Adipocyte (in vitro differentiated cells): ENCODE data around the gene RPF1.
A peak's percentile ranks its signal among the peaks of the same experiment; 100 is the strongest.

Experiments used
- DNase-seq: peaks from one replicate; pipeline ENCODE4 v3.0.0-alpha.2; 2015; ENCODE audit warnings: low read depth
- H3K27me3 ChIP-seq: replicated peaks from 2 replicates; pipeline ENCODE4 v1.7.0; 2013; ENCODE audit warnings: mild to moderate bottlenecking, low read length, moderate library complexity; ENCODE audit not compliant: control insufficient read depth, insufficient read depth
- H3K36me3 ChIP-seq: 2 replicates; pipeline ENCODE4 v1.7.0; 2013; ENCODE audit warnings: low read length, mild to moderate bottlenecking, moderate library complexity; ENCODE audit not compliant: control insufficient read depth, insufficient read depth, severe bottlenecking
- H3K4me1 ChIP-seq: 2 replicates; pipeline ENCODE4 v1.7.0; 2013; ENCODE audit warnings: mild to moderate bottlenecking, low read length, moderate library complexity; ENCODE audit not compliant: control insufficient read depth, insufficient read depth
- H3K4me3 ChIP-seq: 2 replicates; pipeline ENCODE4 v1.7.0; 2013; ENCODE audit warnings: mild to moderate bottlenecking, low read length, moderate library complexity
- H3K9ac ChIP-seq: 2 replicates; pipeline ENCODE4 v1.7.0; 2013; ENCODE audit warnings: mild to moderate bottlenecking, low read length, moderate library complexity
- H3K9me3 ChIP-seq: 2 replicates; pipeline ENCODE4 v1.7.0; 2013; ENCODE audit warnings: mild to moderate bottlenecking, low read length, moderate library complexity; ENCODE audit not compliant: control insufficient read depth

RPF1 gene

DNA sequence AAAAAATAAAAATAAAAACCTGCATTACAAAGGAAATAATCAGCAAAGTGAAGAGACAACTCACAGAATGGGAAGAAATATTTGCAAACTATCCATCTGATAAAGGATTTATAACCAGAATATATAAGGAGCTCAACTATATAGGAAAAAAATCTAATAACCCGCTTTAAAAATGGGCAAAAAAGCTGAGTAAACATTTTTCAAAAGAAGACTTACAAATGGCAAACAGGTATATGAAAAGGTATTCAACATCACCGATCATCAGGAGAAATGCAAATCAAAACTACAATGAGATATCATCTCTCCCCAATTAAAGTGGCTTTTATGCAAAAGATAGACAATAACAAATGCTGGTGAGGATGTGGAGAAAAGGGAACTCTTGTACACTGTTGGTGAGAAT is 31.1 kb downstream of the RPF1 start:
- Histone ChIP-seq H3K4me1 (peaks cover 8% of the 10 kb centered on the region), H3K9me3 (no peaks in the 10 kb centered on the region), H3K27me3 (no peaks in the 10 kb centered on the region), H3K9ac (no peak overlapping the region), H3K4me3 (no peak overlapping the region), H3K36me3 (no peaks in the 10 kb centered on the region)
- no peak for DNase-seq

DNA sequence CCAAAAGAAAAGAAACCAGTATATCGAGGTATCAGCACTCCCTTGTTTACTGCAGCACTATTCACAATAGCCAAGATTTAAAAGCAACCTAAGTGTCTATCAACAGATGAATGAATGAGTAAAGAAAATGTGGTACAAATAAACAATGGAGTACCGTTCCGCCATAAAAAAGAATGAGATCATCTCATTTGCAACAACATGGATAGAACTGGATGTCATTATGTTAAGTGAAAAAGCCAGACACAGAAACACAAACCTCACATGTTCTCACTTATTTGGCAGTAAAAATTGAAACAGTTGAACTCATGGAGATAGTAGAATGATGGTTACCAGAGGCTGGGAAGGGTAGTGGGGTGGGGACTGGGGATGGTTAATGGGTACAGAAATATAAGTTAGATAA is 31.6 kb downstream of the RPF1 start:
- no peaks in the 10 kb centered on the region for H3K27me3 ChIP-seq
- no peak overlapping the region for H3K4me3 ChIP-seq
- no peak overlapping the region for H3K9ac ChIP-seq
- H3K36me3 ChIP-seq: no peaks in the 10 kb centered on the region
- H3K4me1 ChIP-seq: peaks cover 8% of the 10 kb centered on the region
- DNase-seq: no peak
- H3K9me3 ChIP-seq: no peaks in the 10 kb centered on the region

- Histone ChIP-seq H3K4me1 (peaks cover 3% of the 10 kb centered on the region), H3K9me3 (peaks cover 3% of the 10 kb centered on the region), H3K9ac (no peak overlapping the region), H3K4me3 (no peak overlapping the region), H3K36me3 (no peaks in the 10 kb centered on the region), H3K27me3 (no peaks in the 10 kb centered on the region)
- no peak for DNase-seq
These were observed 45.5 kb downstream of the RPF1 start for GRCh38 chr1:84524590-84524989.

GRCh38 chr1:84525779-84526178 is 46.7 kb downstream of the RPF1 start:
- no peak for DNase-seq
- H3K9ac ChIP-seq: no peak overlapping the region
- H3K4me1 ChIP-seq: peaks cover 3% of the 10 kb centered on the region
- H3K4me3 ChIP-seq: no peak overlapping the region
- no peaks in the 10 kb centered on the region for H3K27me3 ChIP-seq
- no peaks in the 10 kb centered on the region for H3K36me3 ChIP-seq
- peaks cover 3% of the 10 kb centered on the region for H3K9me3 ChIP-seq

DNA sequence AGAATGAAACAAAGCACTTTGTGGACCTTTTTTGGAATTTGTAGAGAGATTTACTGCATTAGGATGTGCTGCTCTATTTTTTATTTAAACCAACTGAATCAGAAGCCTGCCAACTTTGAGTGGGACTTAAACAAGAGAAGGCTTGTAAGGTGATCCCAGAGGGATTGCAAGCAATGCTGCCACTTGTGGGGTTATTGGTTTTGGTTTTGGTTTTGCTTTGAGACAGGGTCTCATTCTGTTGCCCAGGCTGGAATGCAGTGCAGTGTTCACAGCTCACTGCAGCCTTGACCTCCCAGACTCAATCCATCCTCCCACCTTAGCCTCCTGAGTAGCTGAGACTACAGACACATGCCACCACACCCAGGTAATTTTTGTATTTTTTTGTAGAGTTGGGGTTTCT is 59.5 kb downstream of the RPF1 start:
- Histone ChIP-seq H3K36me3 (no peaks in the 10 kb centered on the region), H3K4me3 (no peak overlapping the region), H3K4me1 (no peaks in the 10 kb centered on the region), H3K9ac (no peak overlapping the region), H3K27me3 (no peaks in the 10 kb centered on the region), H3K9me3 (no peaks in the 10 kb centered on the region)
- no peak for DNase-seq

- Histone ChIP-seq H3K36me3 (no peaks in the 10 kb centered on the region), H3K4me3 (no peak overlapping the region), H3K27me3 (no peaks in the 10 kb centered on the region), H3K9me3 (no peaks in the 10 kb centered on the region), H3K9ac (no peak overlapping the region), H3K4me1 (no peaks in the 10 kb centered on the region)
- no peak for DNase-seq
These were observed 60.9 kb downstream of the RPF1 start for GRCh38 chr1:84539972-84540371.

GRCh38 chr1:84540759-84541158 is 61.7 kb downstream of the RPF1 start:
- no peaks in the 10 kb centered on the region for H3K9me3 ChIP-seq
- peak; percentile 52 for DNase-seq
- no peaks in the 10 kb centered on the region for H3K27me3 ChIP-seq
- no peak overlapping the region for H3K9ac ChIP-seq
- no peak overlapping the region for H3K4me3 ChIP-seq
- no peaks in the 10 kb centered on the region for H3K4me1 ChIP-seq
- no peaks in the 10 kb centered on the region for H3K36me3 ChIP-seq

DNA sequence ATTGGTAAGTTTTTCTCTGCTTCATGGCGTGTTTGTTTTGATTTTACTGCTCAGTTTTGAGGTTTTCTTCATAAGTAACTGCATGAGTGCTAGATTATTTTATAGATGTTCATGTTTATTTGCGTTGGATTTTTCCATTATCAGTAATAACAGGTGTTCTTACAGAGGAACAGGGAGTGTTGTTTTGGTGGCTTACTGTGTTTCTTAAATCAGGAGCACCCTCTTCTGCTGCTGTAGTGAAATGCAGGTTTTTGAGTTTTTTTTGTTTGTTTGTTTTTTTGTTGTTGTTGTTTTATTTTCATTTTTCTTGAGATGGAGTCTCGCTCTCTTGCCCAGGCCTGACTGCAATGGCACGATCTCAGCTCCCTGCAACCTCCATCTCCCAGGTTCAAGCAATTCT is 62.6 kb downstream of the RPF1 start:
- Histone ChIP-seq H3K4me1 (no peaks in the 10 kb centered on the region), H3K27me3 (no peaks in the 10 kb centered on the region), H3K9me3 (no peaks in the 10 kb centered on the region), H3K9ac (no peak overlapping the region), H3K36me3 (no peaks in the 10 kb centered on the region), H3K4me3 (no peak overlapping the region)
- DNase-seq: no peak
